Activated effector memory CD4-positive, alpha-beta T cell treated with Interleukin-2 at 50 U/mL for 16 hours (primary cell): ENCODE data around the gene TMEM158.
A peak's percentile ranks its signal among the peaks of the same experiment; 100 is the strongest.

Source experiments
- DNase-seq: peaks from one replicate; pipeline ENCODE4 v3.0.0-alpha.2; 2020

TMEM158 gene

DNA sequence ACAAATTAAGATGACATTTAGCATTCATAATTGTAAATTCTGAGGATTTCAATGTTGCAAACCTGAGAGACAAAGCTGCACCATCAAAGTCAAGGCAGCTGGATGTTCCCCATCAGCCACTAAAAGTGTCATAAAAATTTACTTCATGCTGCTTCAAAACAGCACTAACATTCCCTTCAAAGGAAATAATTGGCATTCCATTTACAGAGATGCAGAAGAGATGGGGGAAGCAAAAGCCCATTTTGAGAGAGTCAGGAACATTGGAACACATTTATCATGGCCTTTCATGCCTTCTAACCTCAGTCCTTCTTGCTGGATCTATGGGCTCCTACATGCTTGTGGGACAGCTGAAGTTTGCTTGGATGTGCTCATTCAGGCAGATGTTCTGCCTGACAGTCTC lies 6.4 kb upstream of the TMEM158 start:
- no peak for DNase-seq

DNA sequence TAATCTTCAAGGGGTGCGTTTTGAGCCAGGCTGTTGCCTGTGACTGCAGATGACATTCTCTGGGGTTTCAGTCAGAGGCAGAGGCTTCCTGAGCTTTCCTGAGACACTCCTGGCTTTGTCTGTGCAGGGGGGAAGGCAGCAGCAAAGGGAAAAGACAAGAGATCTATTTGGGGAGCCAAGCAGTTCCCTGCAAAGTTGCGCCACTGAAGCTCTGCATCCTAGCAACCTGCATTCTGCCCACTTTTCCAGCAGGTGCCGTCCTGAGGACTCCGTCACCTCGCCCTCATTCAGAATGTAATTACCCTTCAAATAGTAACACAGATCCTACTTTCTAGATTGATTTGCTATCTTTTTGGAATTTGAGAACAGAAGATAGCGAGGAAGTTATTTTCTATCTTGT lies 1.9 kb upstream of the TMEM158 start:
- DNase-seq, result no peak

DNA sequence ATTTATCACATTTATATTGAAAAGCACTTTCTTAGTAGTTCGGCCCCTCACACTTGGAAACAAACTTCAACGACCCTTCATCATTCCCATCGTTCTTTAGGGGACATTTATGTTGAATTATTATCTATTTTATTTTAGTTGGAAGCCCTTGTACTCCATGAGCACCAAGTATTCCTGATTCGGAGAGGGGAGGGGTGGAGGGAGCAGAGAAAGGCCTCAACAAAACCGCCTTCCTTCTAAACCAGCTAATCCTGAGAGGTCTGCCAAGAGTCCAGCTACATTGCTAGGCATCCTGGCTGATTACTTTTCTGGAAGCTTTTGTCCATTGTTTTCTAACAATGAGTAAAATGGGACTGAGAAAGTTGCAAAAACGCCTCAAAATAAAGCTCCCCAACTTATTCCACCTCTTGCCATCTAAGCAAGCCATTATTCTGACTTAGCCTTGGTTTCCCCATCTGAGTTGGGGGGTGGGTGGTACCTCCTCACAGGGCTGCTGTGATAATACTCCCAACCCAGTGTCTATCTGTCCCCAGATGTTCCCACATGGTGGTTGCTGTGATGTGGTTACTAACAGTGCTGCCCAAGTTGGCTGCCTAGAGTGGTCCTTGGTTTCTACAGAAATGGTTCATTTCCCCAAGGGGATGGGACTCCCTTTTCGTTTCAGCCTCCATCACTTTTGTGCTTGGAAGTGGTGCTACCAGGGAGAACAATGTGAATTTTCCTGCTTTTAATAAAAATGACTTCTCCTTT lies 1.2 kb upstream of the TMEM158 start:
- DNase-seq, result no peak

DNA sequence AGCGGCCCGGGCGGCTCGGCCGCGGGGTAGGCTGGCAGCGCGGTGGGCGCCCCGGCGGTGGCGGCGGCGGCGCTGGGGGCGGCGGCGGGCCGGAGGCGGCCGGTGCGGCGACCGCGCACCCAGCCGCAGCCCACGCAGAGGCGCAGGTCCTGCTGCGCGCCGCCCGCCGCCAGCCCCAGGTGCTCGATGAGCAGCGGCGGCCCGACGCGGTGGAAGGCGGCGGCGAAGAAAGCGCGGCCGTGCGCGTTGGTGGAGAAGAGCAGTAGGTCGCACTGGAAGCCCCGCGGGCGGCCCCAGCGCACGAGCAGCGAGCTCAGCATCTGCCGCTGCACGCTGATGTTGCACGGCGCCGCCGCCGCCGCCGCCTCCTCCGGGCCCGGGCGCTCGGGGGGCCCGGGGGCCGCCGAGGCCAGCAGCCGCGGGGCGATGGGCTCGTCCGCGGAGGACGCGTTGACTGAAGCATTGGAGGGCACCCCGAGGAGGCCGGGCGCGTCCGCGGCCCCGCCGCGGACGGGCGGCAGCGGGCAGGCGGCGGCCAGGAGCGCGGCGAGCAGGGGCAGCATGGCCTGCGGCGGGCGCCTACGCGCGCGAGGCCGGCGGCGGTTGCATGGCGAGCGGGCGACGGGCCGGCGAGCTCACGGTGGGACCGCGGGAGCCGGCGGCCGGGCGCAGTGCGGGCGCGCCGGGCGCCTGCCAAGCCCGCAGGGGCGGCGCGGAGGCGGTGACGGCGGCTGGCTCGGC lies 452 bp downstream of the TMEM158 start:
- peak; percentile 13 for DNase-seq

DNA sequence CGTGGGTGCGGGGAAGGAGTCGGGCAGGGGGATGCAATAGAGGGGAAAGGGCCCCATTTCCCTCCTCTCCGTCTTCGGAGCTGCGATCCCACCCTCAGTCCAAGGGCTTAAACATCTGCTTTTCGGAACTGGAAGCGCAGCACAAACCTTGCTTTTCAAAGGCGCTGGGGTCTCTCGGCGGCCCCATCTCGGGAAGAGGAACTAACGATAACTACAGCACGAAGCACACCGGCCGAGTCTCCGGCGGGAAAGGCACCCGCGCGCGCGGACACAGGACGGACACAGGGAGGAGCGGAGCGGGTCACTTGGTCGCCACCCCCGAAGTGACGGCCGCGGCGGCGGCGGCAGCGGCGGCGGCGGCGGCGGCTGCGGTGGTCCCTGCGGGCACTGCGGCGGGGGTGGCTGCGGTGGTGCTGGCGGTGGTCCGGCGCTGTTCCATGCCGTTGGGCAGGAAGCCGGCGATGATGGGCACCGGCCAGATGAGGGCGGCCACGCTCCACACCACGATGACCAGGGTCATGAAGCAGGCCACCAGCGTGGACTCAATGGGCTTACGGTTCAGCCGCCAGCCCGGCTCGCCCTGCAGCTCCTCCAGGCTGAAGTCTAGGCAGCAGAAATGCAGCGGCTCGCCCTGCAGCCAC lies 1.1 kb downstream of the TMEM158 start:
- no peak for DNase-seq

DNA sequence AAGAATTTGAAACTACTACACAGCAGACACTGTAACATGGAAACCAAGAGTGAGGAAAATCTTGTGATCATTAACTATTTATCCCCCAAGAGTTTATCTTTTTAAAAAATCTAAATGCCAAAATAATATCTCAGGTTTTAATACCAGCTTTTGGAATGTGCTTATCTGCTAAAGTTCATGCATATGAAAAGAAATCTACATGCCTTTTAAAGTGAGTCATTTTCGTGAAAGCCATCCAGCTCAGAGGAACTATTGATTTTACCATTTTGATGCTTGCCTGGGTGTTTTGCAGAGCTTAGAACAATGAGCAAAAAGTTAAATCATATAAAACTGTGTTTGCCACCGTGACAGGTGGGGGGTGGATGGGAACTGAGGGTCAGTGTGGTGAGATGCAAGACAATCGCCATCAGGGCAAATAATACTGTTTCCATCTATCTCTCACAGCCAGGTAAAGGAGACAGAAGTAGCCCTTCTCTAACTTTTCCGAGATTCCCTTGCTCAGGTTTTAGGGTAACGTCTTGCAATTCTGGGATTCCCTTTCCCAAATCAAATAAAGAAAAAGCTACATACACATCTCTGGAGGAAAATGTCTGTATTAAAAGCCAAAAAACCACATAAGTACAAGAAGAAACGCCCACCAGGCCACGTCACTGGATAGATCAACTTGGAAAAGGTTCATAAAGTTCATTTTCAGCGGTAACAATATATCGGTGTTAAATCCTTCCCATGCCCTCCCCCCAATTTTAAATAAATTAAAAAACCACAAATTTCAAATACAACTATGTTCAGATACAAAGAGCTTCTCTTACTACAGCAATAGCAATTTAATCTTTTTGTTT lies 2.0 kb downstream of the TMEM158 start:
- DNase-seq, result no peak

DNA sequence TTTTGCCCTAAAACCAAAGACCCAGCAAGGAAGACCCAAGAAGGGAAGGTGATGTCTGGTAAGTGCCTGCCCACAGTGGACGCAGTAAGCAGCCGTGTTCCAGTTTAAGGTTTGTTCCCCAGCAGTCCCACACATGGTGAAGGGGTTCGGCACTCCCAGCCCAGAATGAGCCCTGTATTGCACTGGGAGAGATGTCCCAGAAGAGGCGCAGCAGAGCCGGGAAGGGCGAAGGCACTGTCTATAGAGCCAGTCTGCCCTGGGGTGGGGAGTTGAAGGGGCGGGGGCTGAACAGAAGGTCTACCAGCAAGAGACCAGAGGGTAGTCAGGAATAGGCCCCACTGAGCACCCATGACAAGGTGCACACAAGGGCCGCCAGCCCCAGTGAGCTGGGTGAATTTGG lies 6.4 kb downstream of the TMEM158 start:
- no peak for DNase-seq

DNA sequence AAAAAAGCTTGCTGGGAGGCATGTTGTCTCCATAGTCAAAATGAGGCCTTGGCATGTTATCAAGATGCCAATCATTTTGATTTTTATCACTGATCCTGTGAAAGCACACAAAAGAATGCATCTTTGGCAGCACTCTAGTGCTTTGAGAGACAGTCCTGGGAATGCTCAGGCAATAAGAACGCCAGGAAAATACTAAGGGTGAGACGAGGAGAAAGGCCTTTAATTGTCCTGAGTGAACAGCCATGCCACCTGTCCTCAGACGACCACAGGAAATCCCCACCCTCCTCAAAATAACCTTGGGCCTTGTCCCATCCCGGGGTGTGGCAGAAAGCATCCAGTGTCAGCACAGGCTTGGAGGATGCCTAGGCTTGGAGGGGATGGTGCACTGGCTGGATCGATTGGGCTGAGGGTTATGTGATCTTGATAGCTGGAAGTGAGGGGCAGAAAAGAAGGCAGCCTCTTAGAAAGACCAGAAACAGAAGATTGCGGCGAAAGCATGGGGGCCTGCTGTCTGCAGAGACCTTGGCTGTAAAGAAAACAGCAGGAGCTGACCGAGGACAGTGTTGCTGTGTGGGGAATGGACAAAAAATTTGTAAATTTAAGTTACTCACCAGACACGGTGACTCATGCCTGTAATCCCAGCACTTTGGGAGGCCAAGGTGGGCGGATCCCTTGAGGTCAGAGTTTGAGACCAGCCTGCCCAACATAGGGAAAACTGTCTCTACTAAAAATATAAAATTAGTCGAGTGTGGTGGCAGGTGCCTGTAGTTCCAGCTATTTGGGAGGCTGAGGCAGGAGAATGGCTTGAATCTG lies 7.3 kb downstream of the TMEM158 start:
- DNase-seq, result no peak

DNA sequence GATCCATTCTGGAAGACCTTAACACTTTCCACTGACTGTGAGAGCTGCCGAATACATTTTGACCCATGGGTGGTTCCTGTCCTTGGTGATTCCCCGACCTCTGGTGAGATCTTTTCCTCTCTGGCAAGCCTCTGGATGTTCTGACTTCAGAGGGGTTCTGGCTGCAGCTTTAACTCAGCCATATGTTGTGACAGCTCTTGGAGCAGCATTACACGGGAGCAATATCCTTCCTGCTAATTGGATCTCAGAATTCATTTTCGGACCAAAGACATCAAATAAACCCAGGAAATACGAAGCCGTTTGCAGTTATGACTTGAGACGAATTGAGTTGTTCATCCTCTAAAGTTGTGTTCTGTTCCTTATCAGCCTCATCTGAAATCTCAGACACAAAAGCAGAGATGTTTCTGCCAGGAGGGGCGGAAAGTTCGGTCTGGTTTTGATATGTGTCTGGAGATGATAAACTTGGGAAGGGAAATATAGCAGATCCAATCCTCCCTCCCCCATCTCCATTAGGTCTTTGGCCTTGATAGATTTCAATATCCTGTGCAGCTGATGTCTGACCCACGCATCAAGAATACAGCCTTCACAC lies 10.0 kb downstream of the TMEM158 start:
- DNase-seq, result no peak

DNA sequence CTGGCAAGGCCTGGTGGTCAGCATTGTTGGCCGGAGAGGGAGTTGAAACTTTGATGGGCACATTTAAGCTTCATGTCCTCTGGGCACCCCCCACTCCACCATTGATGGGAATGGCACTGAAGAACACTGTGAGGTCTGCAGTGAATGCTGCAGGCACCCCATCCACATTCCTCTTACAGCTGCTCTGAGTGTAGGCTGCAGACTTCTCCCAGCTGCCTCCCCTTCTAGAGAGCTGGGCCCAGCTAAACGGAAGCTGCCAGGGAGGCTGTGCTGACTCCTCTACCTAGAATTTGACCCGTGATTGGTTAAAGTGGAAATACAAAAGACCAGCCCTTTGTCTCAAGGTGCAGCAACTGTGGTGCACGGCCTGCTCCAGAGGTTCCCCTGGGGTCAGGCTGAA lies 10.6 kb downstream of the TMEM158 start:
- no peak for DNase-seq

DNA sequence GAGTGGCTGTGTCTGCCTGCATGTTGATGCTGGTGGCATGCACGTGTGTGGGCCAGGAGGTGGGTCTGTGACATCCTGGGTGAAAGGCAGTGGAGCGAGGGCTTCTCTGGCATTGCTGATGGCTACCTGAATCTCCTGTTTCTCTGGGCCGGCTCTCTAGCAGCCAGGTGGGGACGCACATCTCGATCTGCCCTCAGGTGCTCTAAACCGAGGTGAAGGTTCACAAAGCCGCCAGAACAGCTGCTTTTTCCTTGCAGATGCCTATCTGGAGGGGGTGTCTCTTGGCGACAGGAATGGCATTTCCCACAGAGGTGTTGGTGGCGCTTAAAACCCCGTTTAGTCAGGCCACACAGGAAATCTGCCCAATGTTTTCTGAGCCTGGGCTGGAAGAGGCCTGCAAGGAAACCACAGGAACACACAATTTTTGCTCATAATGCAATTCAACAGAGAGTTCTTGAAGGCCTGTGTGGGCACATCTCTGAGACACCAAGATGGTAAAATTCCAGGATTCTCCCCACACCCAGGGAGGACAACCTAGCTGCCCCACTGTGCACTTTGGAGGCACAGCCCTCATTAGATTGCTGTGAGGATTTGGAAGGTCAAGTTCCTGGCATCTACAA lies 11.9 kb downstream of the TMEM158 start:
- no peak for DNase-seq

DNA sequence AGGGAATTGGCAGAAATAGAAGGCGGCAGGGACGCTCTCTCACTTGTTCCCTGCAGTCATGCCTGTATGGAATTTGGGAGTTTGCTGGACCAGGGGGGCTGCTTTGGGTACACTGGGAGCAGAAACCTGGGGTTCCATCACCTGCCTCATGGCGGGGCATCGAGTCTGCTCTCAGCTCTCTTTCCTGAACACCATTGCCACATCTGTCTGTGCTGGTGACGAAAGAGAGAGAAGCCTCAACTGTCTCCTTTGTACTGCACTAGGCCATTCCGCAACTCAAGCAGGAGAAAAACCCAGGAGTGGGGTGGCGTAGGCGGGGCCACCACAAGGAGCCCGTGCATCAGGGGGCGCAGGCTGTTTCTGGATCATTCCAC lies 14.0 kb downstream of the TMEM158 start:
- no peak for DNase-seq

DNA sequence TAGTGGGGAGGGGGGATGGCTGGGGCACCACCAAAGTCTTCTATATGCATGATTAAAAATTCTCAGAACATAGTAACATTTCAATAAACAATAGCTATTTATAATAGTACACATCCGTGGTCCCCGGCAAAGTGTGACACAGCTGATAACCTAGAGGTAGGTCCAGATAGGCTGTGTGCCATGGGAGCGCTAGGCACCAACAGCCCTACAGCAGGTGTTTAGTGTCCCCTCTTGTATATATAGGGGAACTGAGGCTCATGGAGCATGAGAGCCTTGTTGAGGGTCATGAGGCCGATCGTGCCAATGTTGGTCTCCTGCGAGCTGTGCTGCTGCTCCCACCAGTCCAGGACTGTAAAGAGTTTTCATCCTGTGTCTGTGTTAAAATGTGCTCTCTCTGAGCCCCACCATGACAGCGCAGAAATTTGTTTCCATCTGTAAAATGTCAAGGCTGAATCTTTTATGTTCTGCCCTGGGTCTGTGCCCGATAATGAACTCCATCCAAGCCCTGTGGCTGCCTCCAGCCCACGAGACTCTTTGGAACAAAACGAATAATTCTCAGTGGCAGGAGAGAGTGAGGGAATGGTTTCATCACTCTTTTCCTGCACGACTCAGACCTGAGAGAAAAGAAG lies 14.5 kb downstream of the TMEM158 start:
- DNase-seq, result no peak

DNA sequence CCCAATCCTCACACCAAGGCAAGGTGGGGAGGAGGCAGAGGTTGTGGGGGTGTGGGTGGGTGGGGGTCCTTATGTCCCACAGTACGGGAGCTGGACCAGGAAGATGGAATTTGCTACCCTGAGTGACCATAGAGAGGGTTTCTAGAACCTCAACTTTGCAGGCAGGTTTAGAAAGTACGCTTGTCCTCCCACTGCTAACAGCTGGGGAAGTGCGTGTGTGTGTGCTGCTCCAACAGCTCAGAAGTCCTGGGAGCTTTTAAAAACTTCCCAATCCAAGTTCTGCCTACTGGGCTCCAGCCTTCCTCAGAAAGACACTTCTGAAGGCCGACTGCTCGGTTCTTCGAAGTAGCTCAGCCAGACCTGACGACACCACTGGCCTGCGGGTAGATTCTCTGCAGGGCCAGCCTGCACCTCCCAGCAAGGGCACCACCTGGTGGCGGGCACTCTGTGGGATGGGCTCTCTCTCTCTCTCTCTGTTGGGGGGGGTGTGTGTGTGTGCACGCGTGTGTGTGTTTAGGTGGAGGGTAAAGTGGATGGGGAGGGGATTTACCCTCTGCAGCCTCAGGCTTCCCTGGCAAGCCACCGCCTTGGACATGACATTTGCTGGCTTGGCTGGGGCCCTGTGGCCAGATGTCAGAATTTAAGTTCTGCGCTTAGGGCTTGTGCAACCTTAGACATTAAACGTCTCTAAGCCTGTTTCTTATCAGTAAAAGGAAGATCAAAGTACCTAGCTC lies 15.6 kb downstream of the TMEM158 start:
- peak; percentile 68 for DNase-seq

DNA sequence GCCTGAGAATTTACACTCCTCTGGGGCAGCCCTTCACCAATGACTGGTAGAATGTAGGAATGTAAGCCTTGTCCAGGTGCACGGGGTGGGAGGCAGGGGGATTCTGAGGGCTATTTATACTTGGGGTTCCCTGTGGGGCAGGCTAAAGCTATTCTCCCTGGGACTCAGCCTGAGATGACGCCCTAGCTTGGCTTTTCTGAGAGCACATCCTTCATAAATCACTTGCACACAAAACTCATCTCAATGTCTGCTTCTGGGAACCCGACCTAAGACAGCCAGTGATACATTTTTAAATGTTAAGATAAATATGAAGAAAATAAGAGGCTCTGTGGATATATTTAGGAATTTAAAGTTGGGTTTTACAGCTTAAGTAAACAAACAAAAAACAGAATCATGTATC lies 16.6 kb downstream of the TMEM158 start:
- DNase-seq, result no peak

DNA sequence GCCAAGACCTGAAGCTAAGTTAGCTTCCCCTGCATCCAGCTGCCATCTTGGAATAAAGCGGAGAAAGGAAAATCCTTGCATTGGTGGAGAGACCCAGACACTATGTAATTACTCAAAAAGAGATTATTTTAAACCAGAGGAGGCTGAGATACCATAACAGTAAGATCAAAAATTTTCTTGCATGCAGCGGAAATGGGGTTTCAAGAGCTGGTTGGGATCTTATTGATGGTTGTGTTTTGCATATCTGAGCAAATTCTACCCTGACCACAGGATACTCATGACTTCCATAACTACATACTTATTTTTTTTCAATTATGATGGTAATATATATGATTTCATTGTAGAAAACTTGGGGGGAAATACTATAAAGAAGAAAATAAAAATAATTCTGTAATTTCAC lies 17.5 kb downstream of the TMEM158 start:
- DNase-seq, result no peak

DNA sequence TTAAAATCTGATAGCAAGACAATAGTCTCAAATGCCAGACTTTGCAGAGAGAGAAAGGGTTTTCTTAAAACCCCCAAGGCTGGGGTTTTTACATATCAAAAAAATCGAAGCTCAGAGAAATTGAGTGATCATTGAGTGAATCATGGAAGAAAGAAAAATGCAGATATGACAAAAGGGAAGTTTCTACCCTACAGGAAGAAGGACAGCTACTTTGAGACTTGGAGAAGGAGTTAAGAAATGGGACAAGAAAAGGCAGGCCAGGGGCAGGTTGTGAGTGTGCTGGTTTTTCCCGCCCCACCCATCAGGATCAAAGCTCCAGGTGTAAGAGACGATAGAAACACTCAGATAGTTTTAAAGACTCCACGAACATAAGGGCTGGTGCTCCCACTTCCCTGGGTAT lies 18.6 kb downstream of the TMEM158 start:
- DNase-seq, result no peak

DNA sequence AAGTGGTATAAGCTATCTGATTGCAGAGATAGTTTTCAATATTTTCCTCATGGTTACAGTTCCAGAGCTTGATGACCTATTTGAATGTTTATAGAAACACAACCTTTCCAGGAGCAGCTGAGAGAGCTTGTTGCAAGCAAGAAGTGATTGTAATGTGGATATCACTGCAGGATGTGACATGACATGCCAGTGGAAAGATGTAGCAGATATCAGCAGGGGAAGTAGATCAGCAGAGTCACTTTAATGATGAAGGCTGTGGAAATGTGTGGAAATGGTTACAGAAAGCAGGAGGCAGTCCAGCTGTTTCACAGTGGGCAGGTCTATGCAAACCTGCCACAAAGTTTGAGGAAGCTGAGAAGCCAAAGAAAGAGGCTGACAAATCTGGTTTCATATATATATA lies 21.0 kb downstream of the TMEM158 start:
- no peak for DNase-seq

DNA sequence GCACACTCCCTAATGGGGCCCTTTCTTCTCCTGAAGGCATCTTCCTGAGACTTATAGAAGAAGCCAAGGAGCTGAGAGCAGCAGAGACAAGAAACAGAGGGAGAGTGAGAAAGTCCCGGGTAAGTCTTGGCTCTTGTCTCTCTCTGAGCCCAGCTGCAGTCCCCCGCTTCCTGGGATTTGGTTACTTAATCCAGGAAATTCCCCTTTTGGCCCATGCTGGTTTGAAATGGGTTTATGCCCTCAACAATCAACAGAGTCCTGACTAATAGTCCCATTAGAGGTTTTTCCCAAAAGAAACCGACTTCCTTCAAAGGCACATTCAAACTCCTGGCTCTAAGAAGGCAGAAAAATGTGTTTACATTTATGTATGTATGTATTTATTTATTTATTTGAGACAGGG lies 22.0 kb downstream of the TMEM158 start:
- no peak for DNase-seq
